Uterus (tissue), 2 donors: ENCODE results near the gene DNAH10.

ENCODE experiments used
- POLR2A ChIP-seq, 2 donors: fragments of 450-650 bp; IDR thresholded peaks; one replicate each; pipeline ENCODE4 v1.6.1; 2016; ENCODE audit warnings: antibody characterized with exemption in 2 of 2, mild to moderate bottlenecking in 1 of 2, moderate library complexity in 1 of 2
- TF ChIP-seq, protein P1 (sequence below), 4 experiments: fragments of 200-600 bp in 2 of 4; fragments of 450-650 bp in 2 of 4; sonication (generic) in 2 of 4; IDR thresholded peaks; one replicate each; pipeline ENCODE4 v1.5.1; 2016 to 2019; ENCODE audit warnings: antibody characterized with exemption in 4 of 4, mild to moderate bottlenecking in 2 of 4, moderate library complexity in 1 of 4

DNA sequence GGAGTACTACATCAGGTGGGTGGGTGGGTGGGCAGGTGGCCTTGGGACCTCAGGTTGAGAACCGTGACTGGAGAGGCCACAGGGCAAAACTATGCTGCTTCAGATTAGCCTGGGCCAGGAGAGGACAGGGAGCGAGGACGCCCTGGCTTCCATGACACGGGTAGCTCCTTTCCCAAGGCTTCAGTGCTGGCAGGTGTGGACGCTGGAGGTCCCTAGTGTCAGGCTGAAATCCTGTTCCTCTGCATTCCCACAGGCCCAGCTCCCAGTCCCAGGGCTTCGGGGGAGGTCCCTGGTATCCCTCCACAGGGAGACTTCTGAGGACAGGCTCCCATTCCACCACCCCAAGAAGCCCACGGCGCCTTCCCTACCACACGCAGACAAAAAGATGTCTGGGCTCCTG lies 178.9 kb downstream of the DNAH10 start:
- TF ChIP-seq, protein P1, sequence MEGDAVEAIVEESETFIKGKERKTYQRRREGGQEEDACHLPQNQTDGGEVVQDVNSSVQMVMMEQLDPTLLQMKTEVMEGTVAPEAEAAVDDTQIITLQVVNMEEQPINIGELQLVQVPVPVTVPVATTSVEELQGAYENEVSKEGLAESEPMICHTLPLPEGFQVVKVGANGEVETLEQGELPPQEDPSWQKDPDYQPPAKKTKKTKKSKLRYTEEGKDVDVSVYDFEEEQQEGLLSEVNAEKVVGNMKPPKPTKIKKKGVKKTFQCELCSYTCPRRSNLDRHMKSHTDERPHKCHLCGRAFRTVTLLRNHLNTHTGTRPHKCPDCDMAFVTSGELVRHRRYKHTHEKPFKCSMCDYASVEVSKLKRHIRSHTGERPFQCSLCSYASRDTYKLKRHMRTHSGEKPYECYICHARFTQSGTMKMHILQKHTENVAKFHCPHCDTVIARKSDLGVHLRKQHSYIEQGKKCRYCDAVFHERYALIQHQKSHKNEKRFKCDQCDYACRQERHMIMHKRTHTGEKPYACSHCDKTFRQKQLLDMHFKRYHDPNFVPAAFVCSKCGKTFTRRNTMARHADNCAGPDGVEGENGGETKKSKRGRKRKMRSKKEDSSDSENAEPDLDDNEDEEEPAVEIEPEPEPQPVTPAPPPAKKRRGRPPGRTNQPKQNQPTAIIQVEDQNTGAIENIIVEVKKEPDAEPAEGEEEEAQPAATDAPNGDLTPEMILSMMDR (IDR thresholded peaks at IDR 0.05) = no peak
- no peak for TF ChIP-seq POLR2A (IDR thresholded peaks at IDR 0.05)
